Peyer's patch (tissue), 4 donors: ENCODE measurements around the gene FNDC3B. TPM values are rescaled to one million over a fixed set of nuclear protein-coding genes. Genes with fewer than 3 reads are reported as not detected.

Source experiments
- DNase-seq, 3 donors: peaks; one replicate each; pipeline ENCODE4 v3.0.0-alpha.2; 2017 to 2019
- H3K27ac ChIP-seq, 4 donors: fragments of 200-600 bp; sonication (generic); one replicate each; pipeline ENCODE4 v1.5.1; 2016 to 2019
- H3K27me3 ChIP-seq, 2 donors: fragments of 200-600 bp; sonication (generic); one replicate each; pipeline ENCODE4 v1.5.1; 2019
- H3K36me3 ChIP-seq, 3 donors: fragments of 200-600 bp; sonication (generic); one replicate each; pipeline ENCODE4 v1.5.1; 2016 to 2019
- H3K4me1 ChIP-seq, 4 donors: fragments of 200-600 bp; sonication (generic); one replicate each; pipeline ENCODE4 v1.5.1; 2016 to 2019
- H3K4me3 ChIP-seq, 4 donors: fragments of 200-600 bp; sonication (generic); 1 replicate in 3 of 4; 2 replicates in 1 of 4; pipeline ENCODE4 v1.5.1; 2016 to 2019; ENCODE audit warnings: mild to moderate bottlenecking in 1 of 4
- H3K9me3 ChIP-seq, 4 donors: fragments of 200-600 bp; sonication (generic); one replicate each; pipeline ENCODE4 v1.5.1; 2016 to 2019; ENCODE audit warnings: mild to moderate bottlenecking in 1 of 4
- CTCF ChIP-seq, 6 experiments: fragments of 450-650 bp in 4 of 6; fragments of 200-600 bp in 2 of 6; sonication (generic) in 1 of 6; IDR thresholded peaks; one replicate each; pipeline ENCODE4 v1.5.1; 2017 to 2019; ENCODE audit warnings: antibody characterized with exemption in 6 of 6, mild to moderate bottlenecking in 3 of 6, moderate library complexity in 1 of 6
- POLR2A ChIP-seq, 2 donors: fragments of 450-650 bp; IDR thresholded peaks; one replicate each; pipeline ENCODE4 v1.5.1; 2017; ENCODE audit warnings: antibody characterized with exemption in 2 of 2, mild to moderate bottlenecking in 2 of 2, moderate library complexity in 2 of 2
- total RNA-seq, 4 donors: library from RNA; depleted of rRNA; stranded (reverse); fragments of >200 nt; gene quantifications; one replicate each; pipeline ENCODE4 v1.1.0, GENCODE V29; 2016

Gene FNDC3B
- total RNA-seq, 4 donors from 2014 or later: 28.7 to 74.3 (median 54.6) TPM

- H3K4me3 ChIP-seq: no peak overlapping the region
- H3K9me3 ChIP-seq: no peaks in the 10 kb centered on the region
- TF ChIP-seq POLR2A (IDR thresholded peaks at IDR 0.05) (no peak), CTCF (IDR thresholded peaks at IDR 0.05) (no peak)
- H3K36me3 ChIP-seq: no peaks in the 10 kb centered on the region
- no peak for DNase-seq
- H3K27me3 ChIP-seq: no peaks in the 10 kb centered on the region
- H3K4me1 ChIP-seq: peaks cover 0 to 16% (median 0%) of the 10 kb centered on the region in 4 donors
- H3K27ac ChIP-seq: no peak overlapping the region
Measured at GRCh38 chr3:172182797-172183196, 143.4 kb downstream of the FNDC3B start.

GRCh38 chr3:172184106-172184822 lies 144.9 kb downstream of the FNDC3B start:
- Histone ChIP-seq H3K27me3 (no peaks in the 10 kb centered on the region), H3K4me1 (peaks cover 0 to 16% (median 0%) of the 10 kb centered on the region in 4 donors), H3K36me3 (no peaks in the 10 kb centered on the region), H3K27ac (no peak overlapping the region), H3K9me3 (no peaks in the 10 kb centered on the region), H3K4me3 (no peak overlapping the region)
- TF ChIP-seq POLR2A (IDR thresholded peaks at IDR 0.05): no peak
- TF ChIP-seq CTCF (IDR thresholded peaks at IDR 0.05): no peak
- no peak for DNase-seq

- no peaks in the 10 kb centered on the region for H3K9me3 ChIP-seq
- peaks cover 0 to 8% (median 0%) of the 10 kb centered on the region in 4 donors for H3K4me1 ChIP-seq
- H3K27ac ChIP-seq: no peak overlapping the region
- TF ChIP-seq POLR2A (IDR thresholded peaks at IDR 0.05) (no peak), CTCF (IDR thresholded peaks at IDR 0.05) (no peak)
- H3K27me3 ChIP-seq: no peaks in the 10 kb centered on the region
- H3K36me3 ChIP-seq: no peaks in the 10 kb centered on the region
- H3K4me3 ChIP-seq: no peak overlapping the region
- DNase-seq: no peak
Measured at GRCh38 chr3:172185907-172186306, 146.5 kb downstream of the FNDC3B start.

- H3K4me1 ChIP-seq: peaks cover 0 to 8% (median 0%) of the 10 kb centered on the region in 4 donors
- no peaks in the 10 kb centered on the region for H3K9me3 ChIP-seq
- H3K27me3 ChIP-seq: no peaks in the 10 kb centered on the region
- H3K27ac ChIP-seq: no peak overlapping the region
- DNase-seq: no peak
- no peak overlapping the region for H3K4me3 ChIP-seq
- TF ChIP-seq CTCF (IDR thresholded peaks at IDR 0.05): no peak
- no peak for TF ChIP-seq POLR2A (IDR thresholded peaks at IDR 0.05)
- no peaks in the 10 kb centered on the region for H3K36me3 ChIP-seq
Measured at GRCh38 chr3:172186607-172187006, 147.2 kb downstream of the FNDC3B start.

GRCh38 chr3:172187511-172187910 lies 148.1 kb downstream of the FNDC3B start:
- peaks cover 0 to under 1% (median 0%) of the 10 kb centered on the region in 4 donors for H3K4me1 ChIP-seq
- no peaks in the 10 kb centered on the region for H3K27me3 ChIP-seq
- H3K4me3 ChIP-seq: no peak overlapping the region
- DNase-seq: no peak
- no peaks in the 10 kb centered on the region for H3K9me3 ChIP-seq
- TF ChIP-seq POLR2A (IDR thresholded peaks at IDR 0.05) (no peak), CTCF (IDR thresholded peaks at IDR 0.05) (no peak)
- H3K36me3 ChIP-seq: no peaks in the 10 kb centered on the region
- H3K27ac ChIP-seq: no peak overlapping the region
